Right lobe of liver (tissue), 4 donors: ENCODE data around the gene ANLN.

Experiments
- CTCF ChIP-seq, 4 donors: fragments of 200-600 bp in 3 of 4; fragments of 450-650 bp in 1 of 4; IDR thresholded peaks; one replicate each; pipeline versions ENCODE4 v1.5.1 to v1.8.0; 2016 to 2022; ENCODE audit warnings: antibody characterized with exemption in 4 of 4, mild to moderate bottlenecking in 2 of 4
- POLR2A ChIP-seq: fragments of 450-650 bp; IDR thresholded peaks from one replicate; pipeline ENCODE4 v1.6.1; 2017; ENCODE audit warnings: antibody characterized with exemption, mild to moderate bottlenecking
- donor health status: DM: no; HTN: no; CAD: no.
- donor health status: DM: no; HTN: no; CAD: no.
- donor health status: DM: no; HTN: yes; CAD: no.

DNA sequence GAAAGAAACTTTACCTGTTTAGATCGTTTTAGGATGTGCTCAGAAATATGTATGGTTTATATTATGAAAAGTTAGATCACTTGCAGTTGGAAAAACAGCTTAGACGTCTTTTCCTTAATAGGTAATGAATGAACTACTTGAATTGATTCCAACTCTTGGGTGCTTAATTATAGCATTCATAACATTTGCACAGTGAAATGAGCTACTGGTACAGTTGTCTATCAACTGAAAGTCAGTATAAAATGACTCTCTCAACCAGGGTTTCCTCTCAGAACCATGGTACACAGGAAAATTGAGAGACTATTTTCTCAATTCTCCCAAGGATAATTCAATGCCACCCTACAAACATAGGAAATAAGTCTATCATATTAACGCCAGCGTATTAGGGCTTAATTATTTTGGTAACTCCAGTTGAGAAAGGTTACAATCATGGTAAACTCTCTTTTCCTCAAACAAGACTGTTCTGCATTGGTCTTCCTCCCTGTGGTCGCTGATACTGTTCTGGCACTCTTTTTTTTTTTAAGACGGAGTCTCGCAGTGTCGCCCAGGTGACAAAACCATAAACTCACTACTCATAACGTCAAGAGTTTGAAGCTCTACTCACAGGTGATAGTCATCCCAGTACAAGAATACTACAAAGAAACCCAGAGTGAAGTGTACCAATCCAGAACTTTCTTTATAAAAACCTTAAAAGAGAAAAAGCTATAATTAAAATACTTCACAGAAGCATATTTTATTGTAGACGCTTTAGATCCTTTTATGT lies 2.0 kb downstream of the ANLN start:
- TF ChIP-seq CTCF (IDR thresholded peaks at IDR 0.05) (no peak), POLR2A (no peak)
